OCI-LY1 (cell line): Measurements from ENCODE around the gene ZNRD2.

ENCODE experiments used
- H2AFZ ChIP-seq: fragments of 200-600 bp; sonication (generic), shearing (Covaris generic); 2 replicates; pipeline ENCODE4 v1.6.0; 2014; ENCODE audit warnings: antibody characterized with exemption, mild to moderate bottlenecking, low read length
- H3F3A ChIP-seq: fragments of 200-600 bp; sonication (generic), shearing (Covaris generic); 2 replicates; pipeline ENCODE4 v1.6.0; 2014; ENCODE audit warnings: mild to moderate bottlenecking, antibody characterized with exemption, low read length, moderate library complexity; ENCODE audit not compliant: insufficient read depth
- H3K27ac ChIP-seq: fragments of 200-600 bp; sonication (generic); 2 replicates; pipeline ENCODE4 v1.5.1; 2014; ENCODE audit warnings: low read length, mixed run types, mild to moderate bottlenecking, low read depth; ENCODE audit not compliant: poor library complexity, severe bottlenecking
- H3K27me3 ChIP-seq: fragments of 200-600 bp; sonication (generic); 2 replicates; pipeline ENCODE4 v1.6.0; 2014; ENCODE audit warnings: antibody characterized with exemption, mild to moderate bottlenecking, low read length, moderate library complexity; ENCODE audit not compliant: insufficient read depth
- H3K36me3 ChIP-seq: fragments of 200-600 bp; sonication (generic); 2 replicates; pipeline ENCODE4 v1.6.1; 2014; ENCODE audit warnings: mild to moderate bottlenecking, antibody characterized with exemption, low read length, moderate library complexity, mixed read lengths; ENCODE audit not compliant: insufficient read depth
- H3K4me1 ChIP-seq: fragments of 200-600 bp; sonication (generic); 2 replicates; pipeline ENCODE4 v1.5.1; 2014; ENCODE audit warnings: mild to moderate bottlenecking, low read length, moderate library complexity; ENCODE audit not compliant: insufficient read depth, severe bottlenecking
- H3K4me2 ChIP-seq: fragments of 200-600 bp; sonication (generic), shearing (Covaris generic); 2 replicates; pipeline ENCODE4 v1.6.1; 2014; ENCODE audit warnings: low read length
- H3K4me3 ChIP-seq: fragments of 200-600 bp; sonication (generic); 2 replicates; pipeline ENCODE4 v1.5.1; 2014; ENCODE audit warnings: low read length, low read depth, mild to moderate bottlenecking, mixed read lengths; ENCODE audit not compliant: poor library complexity, severe bottlenecking
- H3K79me2 ChIP-seq: fragments of 200-600 bp; shearing (Covaris generic); 2 replicates; pipeline ENCODE4 v1.6.1; 2016; ENCODE audit warnings: mixed run types, low read length, mixed read lengths; ENCODE audit not compliant: insufficient read depth
- H3K9ac ChIP-seq: fragments of 200-600 bp; sonication (generic), shearing (Covaris generic); 2 replicates; pipeline ENCODE4 v1.6.1; 2014; ENCODE audit warnings: mild to moderate bottlenecking, low read length, mixed read lengths
- H3K9me2 ChIP-seq: fragments of 200-600 bp; sonication (generic), shearing (Covaris generic); 2 replicates; pipeline ENCODE4 v1.6.1; 2014; ENCODE audit warnings: low read depth, mild to moderate bottlenecking, low read length, mixed read lengths
- H3K9me3 ChIP-seq: fragments of 200-600 bp; shearing (Covaris generic); 2 replicates; pipeline ENCODE4 v1.6.1; 2014; ENCODE audit warnings: low read length, mixed read lengths
- H4K20me1 ChIP-seq: fragments of 200-600 bp; sonication (generic), shearing (Covaris generic); 2 replicates; pipeline ENCODE4 v1.6.0; 2016; ENCODE audit warnings: mild to moderate bottlenecking, low read length; ENCODE audit not compliant: insufficient read depth
- CTCF ChIP-seq: fragments of 200-600 bp; sonication (generic), shearing (Covaris generic); IDR thresholded peaks from 2 replicates; pipeline ENCODE4 v1.5.1; 2017; ENCODE audit warnings: mild to moderate bottlenecking, antibody characterized with exemption, low read length, moderate library complexity, mixed read lengths
- EZH2 ChIP-seq: fragments of 200-600 bp; sonication (generic), shearing (Covaris generic); IDR thresholded peaks from 2 replicates; pipeline ENCODE4 v1.8.0; 2017; ENCODE audit warnings: borderline replicate concordance, mixed run types, mild to moderate bottlenecking, antibody characterized with exemption, low read length, moderate library complexity, mixed read lengths

ZNRD2 gene

GRCh38 chr11:65595131-65595530, 24.9 kb downstream of the ZNRD2 start:
- Histone ChIP-seq H4K20me1 (no peaks in the 10 kb centered on the region), H3K27me3 (no peaks in the 10 kb centered on the region), H3K4me3 (no peak overlapping the region), H3K4me1 (peaks cover 6% of the 10 kb centered on the region), H3K79me2 (no peaks in the 10 kb centered on the region), H3K9ac (no peak overlapping the region), H3K9me2 (no peaks in the 10 kb centered on the region), H2AFZ (no peak overlapping the region), H3K9me3 (no peaks in the 10 kb centered on the region), H3K36me3 (peaks cover 17% of the 10 kb centered on the region), H3F3A (no peaks in the 10 kb centered on the region), H3K27ac (no peak overlapping the region), H3K4me2 (no peak overlapping the region)
- TF ChIP-seq CTCF (no peak), EZH2 (no peak)

GRCh38 chr11:65595543-65596281, 25.4 kb downstream of the ZNRD2 start, which contains the start of gene KCNK7:
Gene KCNK7, minus strand, starts transcription at chr11:65595800. Its CDS starts 28 bp downstream, at chr11:65595772.
- TF ChIP-seq EZH2 (no peak), CTCF (no peak)

GRCh38 chr11:65596520-65596919, 26.2 kb downstream of the ZNRD2 start:
- no peaks in the 10 kb centered on the region for H3K9me3 ChIP-seq
- H3K9me2 ChIP-seq: no peaks in the 10 kb centered on the region
- no peaks in the 10 kb centered on the region for H3K79me2 ChIP-seq
- H3F3A ChIP-seq: no peaks in the 10 kb centered on the region
- no peak overlapping the region for H2AFZ ChIP-seq
- no peaks in the 10 kb centered on the region for H3K4me1 ChIP-seq
- peaks cover 17% of the 10 kb centered on the region for H3K36me3 ChIP-seq
- no peak overlapping the region for H3K4me3 ChIP-seq
- H3K27ac ChIP-seq: no peak overlapping the region
- H3K4me2 ChIP-seq: no peak overlapping the region
- H3K27me3 ChIP-seq: no peaks in the 10 kb centered on the region
- no peaks in the 10 kb centered on the region for H4K20me1 ChIP-seq
- no peak for TF ChIP-seq EZH2
- no peak overlapping the region for H3K9ac ChIP-seq

More at GRCh38 chr11:65595543-65596281, 25.4 kb downstream of the ZNRD2 start, which contains the start of gene KCNK7:
- Histone ChIP-seq H2AFZ (no peak within 1 kb of the TSS), H3K9me2 (no peaks in the 10 kb centered on the region), H3F3A (no peaks in the 10 kb centered on the region), H3K9me3 (no peaks in the 10 kb centered on the region), H3K27me3 (no peaks in the 10 kb centered on the region), H3K36me3 (peaks cover 17% of the 10 kb centered on the region), H3K4me3 (no peak within 1 kb of the TSS), H3K79me2 (no peaks in the 10 kb centered on the region), H3K9ac (no peak within 1 kb of the TSS), H3K4me1 (peaks cover under 1% of the 10 kb centered on the region), H3K27ac (no peak within 1 kb of the TSS), H4K20me1 (no peaks in the 10 kb centered on the region), H3K4me2 (no peak within 1 kb of the TSS)
